Stimulated activated CD8-positive, alpha-beta memory T cell treated with anti-CD3 and anti-CD28 coated beads, Interleukin-4, amount 100 ng/mL, for 48 hours (primary cell): ENCODE data around the gene NLRP3.
"Not testable (repeated sequence)": the region's sequence is repeated elsewhere in the genome, so short reads cannot be mapped to it uniquely, and the experiment has no call there.

Experiments used
- DNase-seq: peaks from one replicate; pipeline ENCODE4 v3.0.0-alpha.2; 2020

Gene NLRP3

DNA sequence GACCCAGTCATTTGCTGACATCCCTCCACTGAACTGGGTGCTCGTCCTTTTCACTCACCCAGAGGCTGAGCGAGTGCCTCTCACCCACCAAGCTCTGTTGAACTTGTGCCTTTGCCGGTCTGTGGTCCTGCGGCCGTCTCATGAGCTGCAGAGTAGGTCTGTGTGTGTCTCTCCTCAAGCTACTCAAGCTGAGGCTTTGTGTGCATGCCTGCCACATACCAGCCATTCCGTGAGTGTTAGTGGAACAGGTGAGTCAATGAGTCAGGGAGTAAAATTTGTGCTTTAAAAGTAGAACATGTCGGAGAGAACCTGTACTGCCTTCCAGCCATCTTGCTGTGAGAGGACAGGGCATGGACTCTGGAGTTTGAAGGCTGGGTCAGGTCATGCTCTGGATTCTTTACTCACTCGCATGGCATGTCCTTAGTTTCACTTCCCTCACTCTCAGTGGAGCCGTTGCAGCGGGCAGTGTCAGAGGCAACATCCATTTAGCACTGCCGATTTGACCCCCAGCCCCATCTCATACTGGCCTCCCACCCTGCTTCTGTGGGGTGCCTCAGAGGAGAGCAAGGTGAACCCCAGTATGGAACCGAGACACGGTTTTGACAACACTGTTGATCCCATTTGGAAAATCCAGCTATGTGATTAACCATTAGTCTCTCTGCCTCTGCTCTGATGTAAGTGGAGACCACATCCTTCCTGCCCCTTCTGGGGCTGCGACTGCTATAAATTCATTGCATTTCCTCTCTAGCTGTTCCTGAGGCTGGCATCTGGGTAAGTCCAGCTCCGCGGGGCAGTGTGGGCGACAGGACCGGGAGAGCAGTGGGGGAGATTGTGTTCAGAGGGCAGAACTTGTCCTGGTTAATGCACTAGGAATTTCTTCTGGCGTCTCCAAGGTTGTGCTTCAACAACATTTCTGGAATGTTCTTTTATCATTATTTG, at the start of gene NLRP3:
Gene NLRP3 (plus strand): TSS at position 751 of the 939 bp plus-strand sequence. CDS start 2,628 bp downstream, outside the sequence.
- peak; percentile 43 for DNase-seq

- DNase-seq: not testable (repeated sequence)
These were observed 49.6 kb upstream of the NLRP3 start for GRCh38 chr1:247366345-247366744.

DNA sequence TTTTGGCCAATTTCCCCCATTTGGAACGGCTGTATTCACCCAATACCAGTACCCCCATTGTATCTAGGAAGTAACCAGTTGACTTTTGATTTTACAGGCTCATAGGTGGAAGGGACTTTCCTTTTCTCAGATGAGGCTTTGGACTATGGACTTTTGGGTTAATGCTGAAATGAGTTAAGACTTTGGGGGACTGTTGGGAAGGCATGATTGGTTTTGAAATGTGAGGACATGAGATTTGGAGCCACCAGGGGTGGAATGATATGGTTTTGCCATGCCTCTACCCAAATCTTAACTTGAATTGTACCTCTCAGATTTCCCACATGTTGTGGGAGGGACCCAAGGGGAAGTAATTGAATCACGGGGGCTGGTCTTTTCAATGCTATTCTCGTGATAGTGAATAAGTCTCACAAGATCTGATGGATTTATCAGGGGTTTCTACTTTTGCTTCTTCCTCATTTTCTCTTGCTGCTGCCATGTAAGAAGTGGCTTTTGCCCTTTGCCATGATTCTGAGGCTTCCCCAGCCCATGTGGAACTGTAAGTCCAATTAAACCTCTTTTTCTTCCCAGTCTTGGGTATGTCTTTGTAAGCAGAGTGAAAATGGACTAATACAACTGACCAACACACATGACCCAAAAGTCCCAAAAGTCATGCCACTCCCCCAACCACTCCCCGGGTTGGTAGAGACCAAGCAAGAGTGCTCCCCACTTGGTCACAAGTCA, 48.9 kb upstream of the NLRP3 start:
- DNase-seq: no peak

- no peak for DNase-seq
These were observed 48.1 kb upstream of the NLRP3 start for GRCh38 chr1:247367786-247368422.

DNA sequence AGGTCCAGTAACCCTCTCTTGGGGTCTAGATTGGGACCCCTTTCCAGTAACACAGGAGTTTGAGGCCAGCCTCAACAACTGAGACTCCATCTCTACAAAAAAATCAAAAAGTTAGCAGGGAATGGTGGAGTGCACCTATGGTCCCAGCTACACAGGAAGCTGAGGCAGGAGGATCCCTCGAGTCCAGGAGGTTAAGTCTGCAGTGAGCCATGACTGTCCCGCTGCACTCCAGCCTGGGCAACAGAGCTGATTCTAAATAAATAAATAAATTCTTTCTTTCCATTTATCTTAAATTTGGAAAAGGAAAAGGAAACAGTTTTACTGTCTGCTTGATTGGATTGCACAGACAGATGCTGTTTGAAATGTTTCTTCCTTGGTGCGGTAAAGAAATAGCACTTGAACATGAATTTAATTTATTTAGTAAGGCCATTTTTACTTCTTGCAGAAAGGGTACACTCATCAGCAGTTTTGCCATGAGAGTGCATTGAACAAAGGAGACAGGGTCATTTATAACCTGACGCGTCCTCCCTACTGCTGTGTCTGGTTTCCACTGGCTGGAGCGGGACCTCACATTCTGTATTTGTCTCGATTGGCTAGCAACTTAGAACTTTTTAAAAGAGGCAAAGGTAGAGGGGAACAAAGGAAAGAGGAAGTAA, 47.4 kb upstream of the NLRP3 start:
- DNase-seq: no peak

DNA sequence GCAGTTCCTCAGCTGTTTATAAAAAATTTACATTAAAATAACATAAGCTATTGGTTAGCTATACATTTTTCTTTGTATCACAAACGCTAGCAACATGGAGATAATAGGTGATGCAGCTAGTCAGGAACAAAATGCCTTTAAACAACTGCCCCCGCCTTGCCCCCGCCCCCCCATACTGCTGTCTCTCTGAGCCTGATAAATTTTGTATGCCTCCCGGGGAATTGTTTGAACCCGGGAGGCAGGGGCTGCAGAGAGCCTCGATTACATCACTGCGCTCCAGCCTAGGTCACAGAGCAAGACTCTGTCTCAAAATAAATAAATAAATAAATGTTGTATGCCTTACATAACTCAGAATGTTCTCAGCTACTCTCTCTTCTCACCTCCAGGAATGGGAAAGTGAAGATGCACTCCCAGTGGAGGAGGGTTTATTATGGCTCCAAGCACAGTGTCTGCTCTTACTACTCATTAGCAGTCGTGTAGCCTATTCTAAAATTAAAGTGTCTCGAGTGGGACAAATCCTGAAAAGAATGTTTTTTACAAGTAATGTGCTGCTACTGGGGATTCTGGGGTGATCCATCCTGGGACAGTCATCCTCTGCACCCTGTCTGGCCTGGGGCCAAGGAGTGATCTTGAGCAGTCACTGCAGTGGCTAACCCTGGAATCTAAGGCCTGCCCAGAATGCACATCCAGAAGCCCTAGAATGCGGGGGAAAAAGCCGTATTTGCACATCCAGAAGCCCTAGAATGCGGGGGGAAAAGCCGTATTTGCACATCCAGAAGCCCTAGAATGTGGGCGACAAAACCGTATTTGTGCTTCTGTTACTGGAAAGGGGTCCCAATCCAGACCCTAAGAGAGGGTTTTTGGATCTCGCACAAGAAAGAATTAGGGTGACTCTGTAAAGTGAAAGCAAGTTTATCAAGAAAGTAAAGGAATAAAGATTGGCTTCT, 44.9 kb upstream of the NLRP3 start:
- DNase-seq: no peak

DNA sequence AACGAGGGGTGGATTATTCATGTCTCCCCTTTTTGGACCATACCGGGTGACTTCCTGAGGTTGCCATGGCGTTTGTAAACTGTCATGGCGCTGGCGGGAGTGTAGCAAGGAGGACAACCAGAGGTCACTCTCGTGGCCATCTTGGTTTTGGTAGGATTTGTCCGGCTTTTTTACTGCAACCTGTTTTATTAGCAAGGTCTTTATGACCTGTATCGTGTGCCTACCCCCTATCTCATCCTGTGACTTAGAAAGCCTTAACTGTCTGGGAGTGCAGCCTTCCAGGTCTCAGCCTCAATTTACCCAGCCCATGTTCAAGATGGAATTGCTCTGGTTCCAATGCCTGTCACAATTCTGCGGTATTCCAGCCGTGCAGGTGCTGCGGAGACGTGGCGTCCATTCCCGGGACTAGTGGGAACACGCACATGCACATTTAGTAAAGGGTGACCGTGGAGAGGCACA, 44.1 kb upstream of the NLRP3 start:
- no peak for DNase-seq

GRCh38 chr1:247373721-247374141, 42.2 kb upstream of the NLRP3 start:
- DNase-seq: peak; percentile 73

DNA sequence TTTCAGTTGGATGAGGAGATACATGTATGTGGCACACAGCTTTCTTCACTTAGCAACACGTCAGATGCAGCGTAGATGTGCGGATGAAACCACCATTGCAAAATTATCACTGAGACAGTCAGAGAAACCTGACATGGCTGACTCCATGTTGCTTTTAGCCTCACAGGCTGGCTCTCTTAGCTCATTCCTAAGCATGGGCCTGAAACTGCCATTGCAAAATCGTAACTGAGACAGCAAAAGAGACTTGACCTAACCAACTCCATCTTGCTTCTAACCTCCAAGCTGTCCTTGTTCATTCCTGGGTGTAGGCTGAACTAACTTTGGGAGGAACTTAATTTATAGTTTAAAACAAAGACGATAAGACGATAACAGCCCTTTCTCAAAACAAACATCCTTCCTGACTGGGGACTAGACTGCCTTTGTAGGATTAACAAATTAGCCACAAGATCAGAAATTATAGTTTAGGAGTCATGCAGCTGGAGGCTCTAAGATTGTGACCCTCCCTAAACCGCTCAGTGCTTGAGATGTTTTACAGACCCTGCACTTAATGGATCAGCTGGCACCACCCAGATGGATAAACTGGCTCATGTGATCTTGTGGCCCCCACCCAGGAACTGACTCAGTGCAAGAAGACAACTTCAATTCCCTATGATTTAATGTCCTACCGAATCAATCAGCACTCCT, 41.2 kb upstream of the NLRP3 start:
- DNase-seq: not testable (repeated sequence)

GRCh38 chr1:247375747-247376146, 40.2 kb upstream of the NLRP3 start:
- no peak for DNase-seq

DNA sequence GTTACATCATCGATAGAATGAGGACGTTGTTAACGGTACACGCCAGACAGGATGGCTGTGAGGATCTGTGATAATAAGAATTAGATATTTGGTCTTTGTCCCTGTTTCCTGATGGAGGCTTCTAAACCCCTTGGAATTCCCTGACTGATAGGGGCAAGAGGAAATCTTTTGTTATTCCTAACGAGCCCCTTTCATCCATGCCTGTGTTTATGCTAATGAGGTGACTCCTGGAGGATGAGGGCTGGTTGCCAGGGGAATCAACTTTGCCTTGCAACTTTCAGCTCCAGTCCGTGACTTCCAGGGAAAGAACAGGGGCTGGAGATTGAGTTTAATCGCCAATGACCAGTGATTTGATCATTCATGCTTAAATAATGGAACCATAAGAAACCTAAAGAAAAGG, 39.3 kb upstream of the NLRP3 start:
- DNase-seq: no peak

GRCh38 chr1:247377656-247378055, 38.3 kb upstream of the NLRP3 start:
- DNase-seq: not testable (repeated sequence)

DNA sequence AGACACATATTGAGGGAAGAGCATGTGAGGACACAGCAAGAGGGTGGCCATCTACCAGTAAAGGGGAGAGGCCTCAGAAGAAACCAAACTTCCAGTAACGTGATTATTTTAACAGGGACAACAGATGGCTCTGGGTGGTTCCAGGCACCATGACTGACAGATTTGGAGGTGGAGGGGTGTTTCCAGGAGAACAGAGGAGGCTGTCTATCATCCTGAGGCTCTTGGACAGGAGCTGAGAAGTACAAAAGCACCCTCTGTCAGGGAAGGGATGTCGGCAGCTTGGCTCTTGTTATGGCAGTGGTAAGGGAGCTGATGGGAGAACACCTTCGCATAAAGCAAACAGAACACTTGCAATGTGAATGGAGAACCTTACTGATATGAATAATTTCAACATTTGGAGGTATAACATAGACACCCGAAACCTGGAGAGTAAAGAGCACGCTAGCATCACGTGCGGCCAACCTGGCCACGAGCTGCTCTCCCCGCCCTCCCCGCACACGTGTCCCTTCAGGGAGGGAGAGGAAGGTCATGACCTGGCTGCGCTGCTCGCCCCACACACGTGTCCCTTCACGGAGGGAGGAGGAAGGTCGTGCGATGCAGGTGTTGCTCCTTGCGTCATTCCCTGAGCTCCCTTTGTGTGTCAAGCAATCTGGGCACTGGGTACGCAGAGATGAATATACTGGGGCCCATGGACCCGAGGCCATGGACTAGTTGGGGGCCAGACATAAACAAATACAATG, 37.5 kb upstream of the NLRP3 start:
- DNase-seq: no peak

GRCh38 chr1:247385283-247385682, 30.7 kb upstream of the NLRP3 start:
- no peak for DNase-seq

DNA sequence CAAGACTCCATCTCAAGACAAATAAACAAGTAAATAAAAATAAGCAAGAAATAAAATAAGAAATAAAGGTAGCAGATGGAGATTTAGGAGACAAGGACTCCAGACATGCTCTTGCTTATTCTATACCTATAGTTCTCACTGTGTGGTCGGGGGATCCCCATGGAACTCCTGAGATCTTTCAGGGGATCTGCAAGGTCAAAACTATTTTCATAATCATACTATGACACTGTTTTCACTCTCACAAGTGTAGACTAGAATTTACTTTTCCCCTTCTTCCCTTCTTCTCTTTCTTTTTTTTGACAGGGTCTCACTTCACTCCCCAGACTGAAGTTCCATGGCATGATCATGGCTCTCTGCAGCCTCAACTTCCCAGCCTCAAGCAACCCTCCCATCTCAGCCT, 29.8 kb upstream of the NLRP3 start:
- peak; percentile 41 for DNase-seq

DNA sequence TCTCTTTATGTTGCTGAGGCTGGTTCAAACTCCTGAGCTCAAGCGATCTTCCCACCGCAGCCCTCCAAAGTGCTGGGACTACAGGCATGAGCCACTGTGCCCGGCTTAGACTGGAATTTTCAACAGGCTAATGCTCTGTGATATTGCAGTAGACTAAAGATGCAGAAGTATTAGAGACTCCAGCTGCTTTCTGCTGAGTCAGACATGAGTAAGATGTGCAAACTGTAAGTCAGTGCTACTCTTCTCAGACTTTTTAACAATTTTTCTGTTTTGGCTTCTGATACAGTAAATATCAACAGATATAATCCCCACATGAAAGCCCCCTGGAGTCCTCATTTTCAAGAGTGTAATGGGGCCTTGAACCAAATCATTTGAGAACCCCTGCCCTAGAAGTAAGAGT, 29.3 kb upstream of the NLRP3 start:
- no peak for DNase-seq

DNA sequence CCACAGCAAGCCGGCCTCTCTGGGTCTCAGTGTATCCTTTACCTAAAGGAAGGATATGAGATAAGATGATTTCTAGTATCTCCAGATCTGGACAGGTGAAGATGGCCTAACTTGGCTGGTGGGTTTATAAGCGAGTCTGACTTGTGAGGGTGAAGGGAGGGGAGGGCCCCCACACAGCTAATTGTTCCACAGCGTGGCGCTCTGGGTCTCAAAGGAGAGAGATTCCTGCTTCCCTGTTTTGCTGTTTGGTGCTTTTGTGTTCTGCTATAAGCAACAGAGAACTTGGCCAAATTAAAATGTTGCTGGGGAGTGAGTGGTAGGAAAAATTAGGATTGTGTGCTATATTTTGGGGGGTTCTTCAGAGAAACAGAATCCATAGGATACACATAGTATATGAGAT, 28.9 kb upstream of the NLRP3 start:
- DNase-seq: no peak

- no peak for DNase-seq
These were observed 28.4 kb upstream of the NLRP3 start for GRCh38 chr1:247387565-247387964.

DNA sequence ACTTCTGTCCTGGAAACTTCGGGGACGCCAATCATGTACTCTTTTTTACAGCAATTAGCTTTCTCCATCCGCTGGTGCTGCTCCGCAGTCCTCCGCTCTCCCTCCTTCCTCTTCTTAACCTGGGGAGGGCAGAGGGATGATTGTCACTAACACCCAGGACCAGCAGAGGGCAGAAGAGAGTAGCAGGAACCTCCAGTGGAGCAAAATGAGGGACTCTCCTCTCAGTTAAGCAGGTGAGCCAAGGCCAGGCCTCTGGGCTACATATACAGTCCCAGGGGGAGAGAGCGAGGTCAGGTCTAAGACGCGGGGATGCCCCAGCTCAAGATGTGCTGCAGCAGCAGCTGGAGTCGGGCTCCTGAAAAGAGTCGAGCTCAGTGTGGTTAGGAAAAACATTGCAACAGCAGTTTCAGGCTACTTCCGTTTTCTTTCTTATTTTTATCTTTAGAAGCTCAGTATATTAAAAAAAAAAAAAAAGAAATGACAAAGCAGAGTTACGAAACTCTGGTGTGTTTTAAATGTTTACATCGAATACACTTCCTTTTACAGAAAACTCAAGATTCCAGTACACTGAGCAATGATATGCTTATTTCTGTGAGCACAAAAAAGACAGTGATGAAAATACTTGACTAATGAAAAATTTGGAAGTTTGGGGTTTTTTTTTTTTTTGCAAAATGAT, 25.7 kb upstream of the NLRP3 start:
- peak; percentile 88 for DNase-seq

DNA sequence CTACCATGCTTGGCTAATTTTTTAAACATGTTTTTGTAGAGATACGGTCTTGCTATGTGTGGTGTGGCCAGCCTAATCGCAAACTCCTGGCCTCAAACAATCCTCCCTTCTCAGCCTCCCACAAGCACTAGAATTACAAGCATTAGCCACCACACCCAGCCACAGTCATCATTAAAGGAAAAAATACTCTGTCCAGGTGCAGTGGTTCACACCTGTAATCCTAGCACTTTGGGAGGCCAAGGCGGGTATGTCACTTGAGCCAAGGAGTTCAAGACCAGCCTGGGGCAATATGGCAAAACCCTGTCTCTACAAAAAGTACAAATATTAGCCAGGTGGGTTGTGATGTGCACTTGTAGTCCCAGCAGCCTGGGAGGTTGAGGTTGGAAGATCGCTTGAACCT, 25.0 kb upstream of the NLRP3 start:
- no peak for DNase-seq
